ENCODE measurements around the gene PALM. TPM values are rescaled to one million over a fixed set of nuclear protein-coding genes. Genes with fewer than 3 reads are reported as not detected.

PALM gene
- total and polyA plus RNA-seq, 12 donors, result 12.5 to 36.7 (median 18.7) TPM

DNA sequence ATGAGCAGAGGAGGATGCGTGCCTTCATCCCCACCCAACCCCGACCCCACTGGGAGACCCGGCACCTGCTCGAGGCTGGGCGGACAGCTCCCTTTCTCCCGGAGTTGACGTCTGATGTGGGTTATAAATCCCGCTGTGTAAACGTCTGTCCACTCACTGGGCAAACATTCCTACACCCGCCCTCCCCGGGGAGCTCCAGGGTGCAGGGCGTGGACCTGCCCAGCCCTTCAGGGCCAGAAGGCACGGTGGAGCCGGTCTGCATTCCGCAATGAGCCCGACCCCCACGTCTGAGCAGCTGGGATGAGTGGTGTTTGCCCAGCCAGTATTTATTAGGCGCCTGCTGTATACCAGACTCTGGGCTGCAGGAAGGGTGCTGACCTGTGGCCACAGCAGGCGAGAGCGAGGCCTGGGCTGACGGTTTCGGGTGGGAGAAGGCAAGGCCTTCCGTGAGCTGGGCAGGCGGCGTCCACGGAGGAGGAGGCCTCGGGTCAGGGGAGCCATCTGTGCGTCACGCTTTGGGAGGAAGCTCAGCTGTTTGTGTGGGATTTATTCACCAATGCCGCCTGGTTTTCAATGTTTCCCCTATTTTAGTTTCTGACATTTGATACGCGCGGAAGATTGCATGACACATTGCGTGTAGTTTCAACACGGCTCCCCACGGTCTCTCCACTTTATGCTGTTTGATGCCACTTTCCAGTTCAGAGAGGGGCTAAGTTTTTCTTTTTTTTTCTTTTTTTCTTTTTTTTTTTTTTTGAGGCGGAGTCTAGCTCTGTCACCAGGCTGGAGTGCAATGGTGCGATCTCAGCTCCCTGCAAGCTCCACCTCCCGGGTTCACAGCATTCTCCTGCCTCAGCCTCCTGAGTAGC is 44.1 kb downstream of the PALM start:
- Histone ChIP-seq H3K27ac (peak overlapping the region in 3 of 10 donors; percentile 34 to 65 (median 35)), H3K36me3 (peaks cover 0 to 1% (median 0%) of the 10 kb centered on the region in 9 donors), H3K9me3 (peaks cover 0 to 5% (median under 1%) of the 10 kb centered on the region in 11 donors), H3K4me3 (no peak overlapping the region), H3K27me3 (peaks cover 0 to 17% (median 9%) of the 10 kb centered on the region in 7 donors), H3K4me1 (peaks cover 0 to 15% (median 0%) of the 10 kb centered on the region in 9 donors)
- DNase-seq, result no peak
- ATAC-seq, result peak in 7 of 8 donors; percentile 20 to 54 (median 49)
- WGBS, 2 donors, result 47 to 54% methylated on average over 39 of the region's 39 CpGs
- TF ChIP-seq, protein P1, sequence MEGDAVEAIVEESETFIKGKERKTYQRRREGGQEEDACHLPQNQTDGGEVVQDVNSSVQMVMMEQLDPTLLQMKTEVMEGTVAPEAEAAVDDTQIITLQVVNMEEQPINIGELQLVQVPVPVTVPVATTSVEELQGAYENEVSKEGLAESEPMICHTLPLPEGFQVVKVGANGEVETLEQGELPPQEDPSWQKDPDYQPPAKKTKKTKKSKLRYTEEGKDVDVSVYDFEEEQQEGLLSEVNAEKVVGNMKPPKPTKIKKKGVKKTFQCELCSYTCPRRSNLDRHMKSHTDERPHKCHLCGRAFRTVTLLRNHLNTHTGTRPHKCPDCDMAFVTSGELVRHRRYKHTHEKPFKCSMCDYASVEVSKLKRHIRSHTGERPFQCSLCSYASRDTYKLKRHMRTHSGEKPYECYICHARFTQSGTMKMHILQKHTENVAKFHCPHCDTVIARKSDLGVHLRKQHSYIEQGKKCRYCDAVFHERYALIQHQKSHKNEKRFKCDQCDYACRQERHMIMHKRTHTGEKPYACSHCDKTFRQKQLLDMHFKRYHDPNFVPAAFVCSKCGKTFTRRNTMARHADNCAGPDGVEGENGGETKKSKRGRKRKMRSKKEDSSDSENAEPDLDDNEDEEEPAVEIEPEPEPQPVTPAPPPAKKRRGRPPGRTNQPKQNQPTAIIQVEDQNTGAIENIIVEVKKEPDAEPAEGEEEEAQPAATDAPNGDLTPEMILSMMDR (IDR thresholded peaks at IDR 0.05), result no peak
- intact Hi-C loops (cut with DNase I), result loop anchor here in 1 of 10 donors (10.0 kb wide), 1 partner anchor 82 kb away; no protein-coding TSS in a partner anchor

DNA sequence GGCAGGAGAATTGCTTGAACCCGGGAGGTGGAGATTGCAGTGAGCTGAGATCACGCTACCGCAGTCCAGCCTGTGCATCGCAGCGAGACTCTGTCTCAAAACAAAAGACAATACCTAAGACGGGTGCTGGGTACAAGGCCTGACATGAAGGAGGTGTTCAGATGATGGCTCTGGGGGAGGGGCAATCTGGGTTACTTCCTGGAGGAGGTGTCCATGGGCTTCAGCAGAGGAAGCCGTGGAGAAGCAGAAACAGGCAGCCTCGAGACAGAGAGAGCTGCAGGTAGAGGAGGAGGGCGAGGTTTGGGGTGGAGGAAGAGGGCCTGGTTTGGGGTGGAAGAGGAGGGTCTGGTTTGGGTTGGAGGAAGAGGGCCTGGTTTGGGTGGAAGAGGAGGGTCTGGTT is 45.8 kb downstream of the PALM start:
- Histone ChIP-seq H3K27ac (no peak overlapping the region), H3K27me3 (peaks cover 0 to 17% (median 9%) of the 10 kb centered on the region in 7 donors), H3K9me3 (peaks cover 0 to 18% (median 7%) of the 10 kb centered on the region in 11 donors), H3K36me3 (no peaks in the 10 kb centered on the region), H3K4me1 (peaks cover 0 to 15% (median 0%) of the 10 kb centered on the region in 9 donors), H3K4me3 (no peak overlapping the region)
- ATAC-seq (no peak), DNase-seq (no peak)
- TF ChIP-seq, protein P1 (IDR thresholded peaks at IDR 0.05), result no peak
- 86 to 88% methylated on average over 9 of the region's 9 CpGs for WGBS, 2 donors
- intact Hi-C loops (cut with DNase I), result loop anchor here in 1 of 10 donors (10.0 kb wide), 1 partner anchor 80 kb away; no protein-coding TSS in a partner anchor

DNA sequence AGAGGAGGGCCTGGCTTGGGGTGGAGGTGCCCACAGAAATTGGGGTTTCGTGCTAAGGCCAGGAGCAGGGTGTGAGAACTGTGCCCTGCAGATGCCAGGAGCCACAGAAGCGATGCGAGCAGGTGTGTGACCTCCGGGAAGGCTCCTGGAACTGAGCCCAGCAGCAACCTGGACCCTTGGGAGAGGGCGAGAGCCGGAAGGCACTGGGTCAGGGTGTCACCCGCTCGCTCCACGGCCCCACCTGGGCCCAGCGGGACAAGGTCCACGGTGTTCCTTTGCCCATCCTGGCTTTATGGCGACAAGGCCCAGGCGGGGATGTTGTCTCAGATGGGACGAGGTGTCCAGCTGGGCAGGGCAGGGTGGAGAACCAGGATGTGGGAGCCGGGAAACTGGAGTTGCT is 46.3 kb downstream of the PALM start:
- Histone ChIP-seq H3K27ac (no peak overlapping the region), H3K36me3 (no peaks in the 10 kb centered on the region), H3K27me3 (peaks cover 0 to 17% (median 9%) of the 10 kb centered on the region in 7 donors), H3K9me3 (peaks cover 0 to 22% (median 7%) of the 10 kb centered on the region in 11 donors), H3K4me1 (peaks cover 0 to 15% (median 0%) of the 10 kb centered on the region in 9 donors), H3K4me3 (no peak overlapping the region)
- 88 to 91% methylated on average over 15 of the region's 15 CpGs for WGBS, 2 donors
- ATAC-seq (no peak), DNase-seq (no peak)
- TF ChIP-seq, protein P1 (IDR thresholded peaks at IDR 0.05), result no peak
- intact Hi-C loops (cut with DNase I), result loop anchor here in 1 of 10 donors (10.0 kb wide), 1 partner anchor 80 kb away; no protein-coding TSS in a partner anchor

- H3K4me1 ChIP-seq, result peaks cover 0 to 12% (median 0%) of the 10 kb centered on the region in 9 donors
- H3K9me3 ChIP-seq, result peaks cover 0 to 23% (median 7%) of the 10 kb centered on the region in 11 donors
- TF ChIP-seq, protein P1 (IDR thresholded peaks at IDR 0.05), result no peak
- H3K36me3 ChIP-seq, result no peaks in the 10 kb centered on the region
- ATAC-seq (no peak), DNase-seq (no peak)
- intact Hi-C loops (cut with DNase I), result loop anchor here in 1 of 10 donors (10.0 kb wide), 1 partner anchor 79 kb away; no protein-coding TSS in a partner anchor
- H3K4me3 ChIP-seq, result no peak overlapping the region
- no peak overlapping the region for H3K27ac ChIP-seq
- peaks cover 0 to 9% (median 7%) of the 10 kb centered on the region in 7 donors for H3K27me3 ChIP-seq
Measured at GRCh38 chr19:756236-756635, 47.5 kb downstream of the PALM start.

All from heart right ventricle (tissue), 16 donors.